Progenitor cell of endocrine pancreas (in vitro differentiated cells): Measurements from ENCODE around the gene FCHSD2. TPM values are rescaled to one million over a fixed set of nuclear protein-coding genes. Genes with fewer than 3 reads are reported as not detected.

Source experiments
- DNase-seq: peaks from one replicate; pipeline ENCODE4 v3.0.0; 2021; ENCODE audit warnings: low spot score; ENCODE audit not compliant: unreplicated experiment
- H3K27ac Mint-ChIP-seq: 2 replicates; pipeline ENCODE4 v1.8.0; 2021; ENCODE audit warnings: mild to moderate bottlenecking, moderate library complexity, mixed read lengths
- H3K27me3 Mint-ChIP-seq: 2 replicates; pipeline ENCODE4 v1.8.0; 2021; ENCODE audit warnings: mixed read lengths
- H3K36me3 Mint-ChIP-seq: 2 replicates; pipeline ENCODE4 v1.8.0; 2022; ENCODE audit warnings: mixed read lengths; ENCODE audit not compliant: insufficient read depth
- H3K4me1 Mint-ChIP-seq: 2 replicates; pipeline ENCODE4 v1.8.0; 2021; ENCODE audit warnings: low read depth, mixed read lengths
- H3K4me3 Mint-ChIP-seq: 2 replicates; pipeline ENCODE4 v1.8.0; 2021; ENCODE audit warnings: low read depth, mild to moderate bottlenecking, moderate library complexity, mixed read lengths
- H3K9me3 Mint-ChIP-seq: 2 replicates; pipeline ENCODE4 v1.8.0; 2021; ENCODE audit warnings: low read depth, mixed read lengths
- total RNA-seq: library from RNA; stranded (reverse); gene quantifications from 2 replicates; pipeline ENCODE4 v1.2.1, GENCODE V29; 2021
- TF ChIP-seq, protein P1 (sequence below): fragments of 200-600 bp; sonication (generic); IDR thresholded peaks from one replicate; pipeline ENCODE4 v1.5.0; 2021; ENCODE audit warnings: antibody characterized with exemption, mild to moderate bottlenecking; ENCODE audit not compliant: unreplicated experiment

FCHSD2 gene
- total RNA-seq, 1 donor from 2014 or later, result 35.4 TPM

- Mint-ChIP-seq H3K4me1 (peaks cover 5% of the 10 kb centered on the region), H3K9me3 (no peaks in the 10 kb centered on the region), H3K27me3 (peaks cover 11% of the 10 kb centered on the region), H3K27ac (no peak overlapping the region), H3K36me3 (peaks cover 9% of the 10 kb centered on the region), H3K4me3 (peak overlapping the region; percentile 66)
- peak; percentile 92 for DNase-seq
- TF ChIP-seq, protein P1, sequence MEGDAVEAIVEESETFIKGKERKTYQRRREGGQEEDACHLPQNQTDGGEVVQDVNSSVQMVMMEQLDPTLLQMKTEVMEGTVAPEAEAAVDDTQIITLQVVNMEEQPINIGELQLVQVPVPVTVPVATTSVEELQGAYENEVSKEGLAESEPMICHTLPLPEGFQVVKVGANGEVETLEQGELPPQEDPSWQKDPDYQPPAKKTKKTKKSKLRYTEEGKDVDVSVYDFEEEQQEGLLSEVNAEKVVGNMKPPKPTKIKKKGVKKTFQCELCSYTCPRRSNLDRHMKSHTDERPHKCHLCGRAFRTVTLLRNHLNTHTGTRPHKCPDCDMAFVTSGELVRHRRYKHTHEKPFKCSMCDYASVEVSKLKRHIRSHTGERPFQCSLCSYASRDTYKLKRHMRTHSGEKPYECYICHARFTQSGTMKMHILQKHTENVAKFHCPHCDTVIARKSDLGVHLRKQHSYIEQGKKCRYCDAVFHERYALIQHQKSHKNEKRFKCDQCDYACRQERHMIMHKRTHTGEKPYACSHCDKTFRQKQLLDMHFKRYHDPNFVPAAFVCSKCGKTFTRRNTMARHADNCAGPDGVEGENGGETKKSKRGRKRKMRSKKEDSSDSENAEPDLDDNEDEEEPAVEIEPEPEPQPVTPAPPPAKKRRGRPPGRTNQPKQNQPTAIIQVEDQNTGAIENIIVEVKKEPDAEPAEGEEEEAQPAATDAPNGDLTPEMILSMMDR, result peak; percentile 46
Measured at GRCh38 chr11:72821920-72822799, 320.0 kb downstream of the FCHSD2 start.

GRCh38 chr11:72821221-72821919 lies 320.7 kb downstream of the FCHSD2 start:
- Mint-ChIP-seq H3K9me3 (no peaks in the 10 kb centered on the region), H3K4me3 (peak overlapping the region; percentile 66), H3K27ac (peak overlapping the region; percentile 52), H3K4me1 (peaks cover 5% of the 10 kb centered on the region), H3K36me3 (peaks cover 9% of the 10 kb centered on the region), H3K27me3 (peaks cover 11% of the 10 kb centered on the region)
- DNase-seq, result no peak
- TF ChIP-seq, protein P1, result no peak

GRCh38 chr11:72820439-72821139 lies 321.5 kb downstream of the FCHSD2 start:
- peaks cover 5% of the 10 kb centered on the region for H3K4me1 Mint-ChIP-seq
- peak overlapping the region; percentile 66 for H3K4me3 Mint-ChIP-seq

DNA sequence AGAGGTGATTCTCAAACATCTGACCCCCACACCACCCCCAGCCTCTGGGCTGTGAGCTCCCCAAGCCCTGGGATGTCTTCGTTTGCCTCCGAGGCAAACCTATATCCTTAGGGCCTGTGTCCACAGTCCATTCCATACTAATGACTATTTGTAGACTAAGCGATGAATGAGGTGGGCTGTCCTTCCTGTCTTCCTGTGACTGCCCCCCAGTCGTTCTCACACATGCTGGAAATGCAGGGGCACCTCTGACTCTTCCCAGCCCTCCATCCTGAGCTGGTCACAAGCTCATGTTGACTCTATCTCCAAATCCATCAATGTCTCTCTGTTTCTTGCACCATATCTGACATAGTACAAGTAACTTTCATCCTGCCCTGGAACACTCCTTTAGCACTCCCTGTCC lies 323.1 kb downstream of the FCHSD2 start:
- H3K36me3 Mint-ChIP-seq, result peaks cover 9% of the 10 kb centered on the region
- peaks cover 8% of the 10 kb centered on the region for H3K4me1 Mint-ChIP-seq
- no peaks in the 10 kb centered on the region for H3K9me3 Mint-ChIP-seq
- H3K27me3 Mint-ChIP-seq, result peaks cover 8% of the 10 kb centered on the region
- DNase-seq, result no peak
- H3K27ac Mint-ChIP-seq, result no peak overlapping the region
- no peak overlapping the region for H3K4me3 Mint-ChIP-seq
- TF ChIP-seq, protein P1, result no peak

More at GRCh38 chr11:72820439-72821139, 321.5 kb downstream of the FCHSD2 start:
- H3K27me3 Mint-ChIP-seq, result peaks cover 11% of the 10 kb centered on the region
- H3K36me3 Mint-ChIP-seq, result peaks cover 9% of the 10 kb centered on the region
- TF ChIP-seq, protein P1, result no peak
- peak overlapping the region; percentile 52 for H3K27ac Mint-ChIP-seq
- DNase-seq, result no peak
- no peaks in the 10 kb centered on the region for H3K9me3 Mint-ChIP-seq

DNA sequence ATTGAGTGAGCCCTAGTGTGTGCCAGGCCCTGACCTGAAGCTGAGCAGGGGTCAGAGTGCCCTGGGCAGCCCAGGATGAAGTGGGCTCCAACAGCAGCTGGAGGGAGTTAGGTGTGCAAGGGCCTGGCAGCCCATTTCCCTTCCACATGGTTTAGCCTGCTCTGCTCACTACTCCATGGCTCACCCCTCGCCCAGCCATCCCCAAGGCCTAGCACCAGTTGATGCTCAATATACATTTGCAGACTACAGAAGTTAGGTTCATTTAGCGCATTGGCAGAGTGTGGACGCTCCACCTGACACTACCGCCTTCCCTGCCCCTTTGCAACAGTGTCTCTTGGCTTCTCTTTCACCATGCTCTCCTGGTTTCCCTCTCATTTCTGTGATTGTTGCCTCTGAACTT lies 324.2 kb downstream of the FCHSD2 start:
- Mint-ChIP-seq H3K4me3 (no peak overlapping the region), H3K36me3 (peaks cover 9% of the 10 kb centered on the region), H3K9me3 (no peaks in the 10 kb centered on the region), H3K27me3 (peaks cover 8% of the 10 kb centered on the region), H3K4me1 (peaks cover 15% of the 10 kb centered on the region), H3K27ac (no peak overlapping the region)
- no peak for DNase-seq
- TF ChIP-seq, protein P1, result no peak
